ENCODE data around the gene CREB3L4.

The CREB3L4 gene

DNA sequence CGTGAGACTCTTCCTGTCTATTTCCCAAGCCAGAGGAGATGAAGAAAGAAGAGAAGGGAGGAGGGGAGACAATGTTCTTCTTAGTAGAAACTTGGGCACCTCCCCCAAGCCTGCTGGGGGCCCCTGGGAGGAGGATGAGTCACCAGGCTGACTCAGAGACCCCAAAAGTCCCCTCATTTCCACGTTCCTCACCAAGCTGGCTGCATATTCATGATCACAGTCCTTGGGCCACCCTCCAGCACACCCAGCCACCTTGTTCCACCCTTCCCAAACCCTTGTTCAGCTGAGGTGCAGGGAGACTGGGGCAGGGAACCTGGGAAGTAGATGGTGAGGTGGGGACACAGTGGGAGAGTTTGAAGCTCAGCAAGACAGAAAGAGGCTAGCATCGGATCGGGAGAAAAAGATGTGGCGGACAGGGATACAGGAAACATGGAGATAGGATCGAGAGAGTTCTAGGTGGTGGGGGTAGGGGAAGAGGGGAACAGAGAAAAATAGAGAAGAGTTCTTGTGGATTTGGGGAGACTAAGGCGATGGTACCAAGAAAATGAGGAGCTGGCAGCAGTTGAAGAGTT lies 17.7 kb downstream of the CREB3L4 start:
- TF ChIP-seq PATZ1 (CRISPR knock-in tag; IDR thresholded peaks at IDR 0.05; ENCODE audit: borderline replicate concordance) (no peak), PPARA (CRISPR knock-in tag; IDR thresholded peaks at IDR 0.05; ENCODE audit: borderline replicate concordance) (no peak), SNAI2 (CRISPR knock-in tag; IDR thresholded peaks at IDR 0.05) (no peak), ZNF8 (CRISPR knock-in tag; IDR thresholded peaks at IDR 0.05) (no peak), CREB5 (CRISPR knock-in tag; IDR thresholded peaks at IDR 0.05; ENCODE audit: low read depth) (no peak), TSHZ2 (CRISPR knock-in tag; IDR thresholded peaks at IDR 0.05) (no peak), ZNF70 (CRISPR knock-in tag; IDR thresholded peaks at IDR 0.05) (no peak), CSRNP3 (CRISPR knock-in tag; IDR thresholded peaks at IDR 0.05) (no peak), TOX (CRISPR knock-in tag; IDR thresholded peaks at IDR 0.05; ENCODE audit: borderline replicate concordance) (no peak), ZFP30 (CRISPR knock-in tag; IDR thresholded peaks at IDR 0.05) (no peak), RARB (CRISPR knock-in tag; IDR thresholded peaks at IDR 0.05) (no peak), ARNTL (CRISPR knock-in tag; IDR thresholded peaks at IDR 0.05; ENCODE audit: borderline replicate concordance, low read depth) (no peak), ZFP3 (CRISPR knock-in tag; IDR thresholded peaks at IDR 0.05) (no peak), ESRRG (CRISPR knock-in tag; IDR thresholded peaks at IDR 0.05) (no peak), ZNF565 (CRISPR knock-in tag; conservative IDR thresholded peaks at IDR 0.05; ENCODE audit: low read depth) (no peak)
- ATAC-seq = peak; percentile 7

- peak; percentile 89 for ATAC-seq
- TF ChIP-seq TCF4 (CRISPR knock-in tag; IDR thresholded peaks at IDR 0.05; ENCODE audit: borderline replicate concordance) (no peak), ZNF70 (CRISPR knock-in tag; IDR thresholded peaks at IDR 0.05) (no peak), CSRNP3 (CRISPR knock-in tag; IDR thresholded peaks at IDR 0.05) (no peak), CSDC2 (CRISPR knock-in tag; IDR thresholded peaks at IDR 0.05) (no peak), ZC3H10 (CRISPR knock-in tag; IDR thresholded peaks at IDR 0.05) (no peak), TOX (CRISPR knock-in tag; IDR thresholded peaks at IDR 0.05; ENCODE audit: borderline replicate concordance) (no peak), ZNF565 (CRISPR knock-in tag; conservative IDR thresholded peaks at IDR 0.05; ENCODE audit: low read depth) (no peak), ZNF8 (CRISPR knock-in tag; IDR thresholded peaks at IDR 0.05) (no peak), BACH2 (CRISPR knock-in tag; IDR thresholded peaks at IDR 0.05; ENCODE audit: borderline replicate concordance) (no peak)
These were observed 18.4 kb downstream of the CREB3L4 start, which contains the start of gene RAB13 for GRCh38 chr1:153985941-153986761. Gene RAB13 (minus strand): TSS chr1:153986339. CDS start chr1:153986236, 103 bp downstream.

DNA sequence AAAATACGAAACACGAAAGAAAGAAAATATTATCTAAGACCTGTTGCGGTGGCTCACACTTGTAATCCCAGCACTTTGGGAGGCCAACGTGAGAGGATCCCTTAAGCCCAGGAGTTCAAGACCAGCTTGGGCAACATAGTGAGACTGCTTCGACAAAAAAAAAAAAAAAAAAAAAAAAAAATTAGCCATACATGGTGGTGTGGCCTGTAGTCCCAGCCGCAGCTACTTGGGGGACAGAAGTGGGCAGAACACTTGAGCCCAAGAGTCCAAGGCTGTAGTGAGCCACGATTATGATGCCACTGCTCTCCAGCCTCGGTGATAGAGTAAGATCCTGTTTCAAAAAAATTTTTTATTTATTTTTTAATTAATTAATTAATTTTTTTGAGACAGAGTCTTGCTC lies 19.9 kb downstream of the CREB3L4 start:
- TF ChIP-seq ZNF8 (CRISPR knock-in tag; IDR thresholded peaks at IDR 0.05) (no peak), GLIS3 (CRISPR knock-in tag; IDR thresholded peaks at IDR 0.05) (no peak), ESRRG (CRISPR knock-in tag; IDR thresholded peaks at IDR 0.05) (no peak)
- no peak for ATAC-seq

All from SK-N-SH treated with all-trans-retinoic acid at 6 μM for 48 hours (cell line).